HepG2 (cell line): ENCODE data around the gene PCDHGA12. TPM values are rescaled to one million over a fixed set of nuclear protein-coding genes. Genes with fewer than 3 reads are reported as not detected.

Experiments
- ATAC-seq: fragments of 200-7000 bp; cut with Tn5 transposase; 3 replicates; pipeline ENCODE4 v1.9.1; 2020; ENCODE audit warnings: mild to moderate bottlenecking, moderate library complexity
- BruUV-seq: library from RNA; stranded (reverse); fragments of 400-500 nt; replicated peaks from 2 replicates; lab custom pipeline; 2021; lab: Mats Ljungman, UMichigan
- CTCF ChIA-PET: fragments of 300-600 bp; formaldehyde crosslinking; extraction: SDS; loops from one replicate; lab custom pipeline; 2021; ENCODE audit warnings: low total read pairs, inconsistent platforms, low intra/inter-chr PET ratio; lab: Yijun Ruan, JAX
- POLR2A ChIA-PET: fragments of 350-600 bp; sonication (Branson Sonifier 250); formaldehyde crosslinking; loops from one replicate; lab custom pipeline; 2020; ENCODE audit warnings: antibody characterized with exemption, inconsistent platforms; lab: Yijun Ruan, JAX
- DNase-seq: peaks from one replicate; pipeline ENCODE4 v3.0.0-alpha.2; 2015; ENCODE audit warnings: low spot score
- FAIRE-seq: peaks from 3 replicates; lab custom pipeline; 2011; peaks lifted over from hg19 to GRCh38; lab: Jason Lieb, UNC
- H2AFZ ChIP-seq: one replicate; pipeline ENCODE4 v1.6.1; 2011; ENCODE audit warnings: low read length, inconsistent platforms
- H3K27ac ChIP-seq: fragments of 300-600 bp; 3 replicates; pipeline ENCODE4 v1.8.0; 2011; ENCODE audit warnings: mixed run types, mild to moderate bottlenecking, mixed read lengths, low read length, inconsistent platforms; ENCODE audit not compliant: insufficient read depth; ENCODE audit errors: extremely low read length
- H3K27me3 ChIP-seq, 2 experiments: fragments of 200-600 bp in 1 of 2; 2 replicates in 1 of 2; 3 replicates in 1 of 2; pipeline versions ENCODE4 v1.6.0 to v1.8.0; 2011; ENCODE audit warnings: low read length in 2 of 2, mild to moderate bottlenecking in 2 of 2, moderate library complexity in 2 of 2, inconsistent platforms in 1 of 2; ENCODE audit not compliant: insufficient read depth in 2 of 2, control insufficient read depth in 1 of 2
- H3K36me3 ChIP-seq, 2 experiments: fragments of 200-600 bp in 1 of 2; replicated peaks in 1 of 2; 2 replicates in 1 of 2; 3 replicates in 1 of 2; pipeline versions ENCODE4 v1.5.1 to v1.8.0; 2011; ENCODE audit warnings: low read length in 2 of 2, inconsistent platforms in 1 of 2; ENCODE audit not compliant: insufficient read depth in 2 of 2, control insufficient read depth in 1 of 2
- H3K4me1 ChIP-seq: 2 replicates; pipeline ENCODE4 v1.5.1; 2012; ENCODE audit warnings: low read length, inconsistent platforms; ENCODE audit not compliant: insufficient read depth
- H3K4me2 ChIP-seq: 2 replicates; pipeline ENCODE4 v1.6.0; 2011; ENCODE audit warnings: low read depth, low read length, inconsistent platforms
- H3K4me3 ChIP-seq, 3 experiments: fragments of 200-600 bp in 1 of 3; sonication (generic), shearing (Covaris generic) in 1 of 3; replicated peaks in 1 of 3; 2 replicates each; pipeline ENCODE4 v1.5.1; 2011 to 2016; ENCODE audit warnings: low read length in 3 of 3, inconsistent platforms in 2 of 3, low read depth in 2 of 3, mild to moderate bottlenecking in 2 of 3, control low read depth in 1 of 3, mixed read lengths in 1 of 3; ENCODE audit not compliant: insufficient read depth in 1 of 3
- H3K79me2 ChIP-seq: one replicate; pipeline ENCODE4 v1.6.1; 2011; ENCODE audit warnings: low read length, inconsistent platforms; ENCODE audit not compliant: insufficient read depth
- H3K9ac ChIP-seq: 2 replicates; pipeline ENCODE4 v1.6.0; 2011; ENCODE audit warnings: mild to moderate bottlenecking, low read depth, low read length, inconsistent platforms; ENCODE audit not compliant: insufficient read depth
- H3K9me3 ChIP-seq: 2 replicates; pipeline ENCODE4 v1.5.1; 2012; ENCODE audit warnings: mild to moderate bottlenecking, low read length
- H4K20me1 ChIP-seq: 2 replicates; pipeline ENCODE4 v1.6.0; 2011; ENCODE audit warnings: inconsistent platforms, mild to moderate bottlenecking, low read length, moderate library complexity; ENCODE audit not compliant: insufficient read depth
- SP1 ChIP-seq, 2 experiments: fragments of 450-650 bp in 1 of 2; sonication (generic) in 1 of 2; formaldehyde crosslinking in 1 of 2; IDR thresholded peaks; 2 replicates each; pipeline versions ENCODE4 v1.4.0 to v1.6.1; 2016 to 2020; ENCODE audit warnings: missing genetic modification reagents in 1 of 2
- ZNF12 ChIP-seq: sonication (generic); formaldehyde crosslinking; IDR thresholded peaks from 2 replicates; pipeline ENCODE4 v1.5.0; 2020; ENCODE audit warnings: missing genetic modification reagents
- ZNF574 ChIP-seq: sonication (generic); formaldehyde crosslinking; IDR thresholded peaks from 2 replicates; pipeline ENCODE4 v1.4.0; 2020; ENCODE audit warnings: missing genetic modification reagents
- WGBS: methylation state at CpG from one replicate; pipeline ENCODE4 v1.1.6; 2017; ENCODE audit warnings: low lambda C conversion rate; 5-methylcytosine and 5-hydroxymethylcytosine counted together
- in situ Hi-C: cut with HindIII; loops from 2 replicates; pipeline ENCODE4 v1.10.0; 2017; ENCODE audit warnings: low pct_unique_long_range_greater_than_20kb; ENCODE audit not compliant: extremely low pct_ligation_motif_present
- intact Hi-C: fragments of 100-400 bp; cut with micrococcal nuclease; formaldehyde crosslinking; loops from one replicate; pipeline ENCODE4 v1.10.0; 2022; ENCODE audit not compliant: unreplicated experiment
- polyA plus RNA-seq, 8 experiments: library from polyadenylated mRNA; depleted of rRNA in 3 of 8; stranded (reverse) in 7 of 8; unstranded in 1 of 8; fragments of >200 nt; fragmentation: Illumina TruSeq in 4 of 8; extraction: Trizol in 4 of 8; gene quantifications; 2 replicates each; pipeline versions ENCODE4 v1.2.1 to v1.2.3, GENCODE V29; 2011 to 2016; ENCODE audit warnings: low read depth in 4 of 8, missing spikeins in 1 of 8, mixed read lengths in 1 of 8; ENCODE audit not compliant: insufficient read depth in 1 of 8
- total RNA-seq, 5 experiments: library from RNA; depleted of rRNA; stranded (reverse); fragments of >200 nt; fragmentation: Illumina TruSeq; extraction: Trizol; gene quantifications; 2 replicates each; pipeline ENCODE4 v1.2.3, GENCODE V29; 2016; ENCODE audit warnings: low read depth in 1 of 5

The PCDHGA12 gene
- total and polyA plus RNA-seq, 2 of the 13 experiments (the other 11 are each of a cell fraction or from before 2014, with no cell fraction given) = 0.07 to 0.13 TPM

GRCh38 chr5:141476132-141476911 lies 46.0 kb downstream of the PCDHGA12 start:
- no peak for TF ChIP-seq ZNF12 (CRISPR knock-in tag)
- TF ChIP-seq ZNF574 (CRISPR knock-in tag) = no peak
- TF ChIP-seq SP1 (IDR thresholded peaks at IDR 0.05) = no peak
- TF ChIP-seq SP1 (CRISPR knock-in tag; IDR thresholded peaks at IDR 0.05) = no peak
- CTCF ChIA-PET = no interaction called here
- POLR2A ChIA-PET = no interaction called here
- 72% methylated on average over 58 of the region's 58 CpGs for WGBS
- H3K4me1 ChIP-seq = no peaks in the 10 kb centered on the region
- no peak for DNase-seq
- no peak overlapping the region for H3K9ac ChIP-seq
- H4K20me1 ChIP-seq = no peaks in the 10 kb centered on the region
- peaks cover 1 to 8% of the 10 kb centered on the region in 2 experiments; a peak in 2 of 5 replicates for H3K27me3 ChIP-seq
- no peak for FAIRE-seq
- peak; percentile 60 for ATAC-seq
- no peaks in the 10 kb centered on the region for H3K79me2 ChIP-seq
- no peaks in the 10 kb centered on the region for H3K9me3 ChIP-seq
- in situ Hi-C loops = no loop called here
- no peaks in the 10 kb centered on the region for H3K36me3 ChIP-seq
- H3K4me2 ChIP-seq = peak overlapping the region; percentile 64
- no peak overlapping the region for H3K27ac ChIP-seq
- intact Hi-C loops = no loop called here
- peak overlapping the region in 2 of 3 experiments; percentile 26 to 51; a peak in 3 of 6 replicates for H3K4me3 ChIP-seq
- BruUV-seq = no TSS peak
- H2AFZ ChIP-seq = no peak overlapping the region
